Astrocyte of the spinal cord (primary cell): ENCODE results near the gene WDFY4.

Experiments used
- DNase-seq: peaks from one replicate; pipeline ENCODE4 v3.0.0; 2011; ENCODE audit warnings: low read depth, low spot score
- H3K4me3 ChIP-seq: 2 replicates; pipeline ENCODE4 v1.5.1; 2011; ENCODE audit warnings: low read depth, mild to moderate bottlenecking, low read length, moderate library complexity
- in situ Hi-C: cut with HindIII; loops from 2 replicates; pipeline ENCODE4 v1.10.0; 2017; ENCODE audit warnings: low sequenced_read_pairs
- TF ChIP-seq, protein P1 (sequence below): IDR thresholded peaks from 2 replicates; pipeline ENCODE4 v1.5.1; 2012; ENCODE audit warnings: low read depth, mild to moderate bottlenecking, low read length, inconsistent platforms

WDFY4 gene

DNA sequence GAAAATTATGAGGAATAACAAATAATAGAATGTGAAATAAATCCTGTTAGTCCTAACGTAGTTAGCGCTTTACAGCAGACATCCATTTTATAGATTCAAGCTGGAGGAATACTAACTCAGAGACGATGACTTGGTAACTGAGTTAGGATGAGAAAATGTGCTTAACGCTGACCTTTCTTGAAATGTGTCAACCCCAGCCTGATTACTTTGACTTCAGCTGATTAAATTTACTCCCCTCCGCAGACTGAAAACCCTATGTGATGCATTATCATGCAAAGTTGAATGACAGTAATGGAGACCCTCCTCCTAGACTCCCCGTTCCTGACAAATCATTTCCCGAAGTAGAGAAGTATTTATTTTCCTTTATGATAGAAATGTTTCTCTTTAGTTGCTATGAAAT, 54.5 kb downstream of the WDFY4 start:
- in situ Hi-C loops, result no loop called here
- no peak overlapping the region for H3K4me3 ChIP-seq
- DNase-seq, result no peak
- TF ChIP-seq, protein P1, sequence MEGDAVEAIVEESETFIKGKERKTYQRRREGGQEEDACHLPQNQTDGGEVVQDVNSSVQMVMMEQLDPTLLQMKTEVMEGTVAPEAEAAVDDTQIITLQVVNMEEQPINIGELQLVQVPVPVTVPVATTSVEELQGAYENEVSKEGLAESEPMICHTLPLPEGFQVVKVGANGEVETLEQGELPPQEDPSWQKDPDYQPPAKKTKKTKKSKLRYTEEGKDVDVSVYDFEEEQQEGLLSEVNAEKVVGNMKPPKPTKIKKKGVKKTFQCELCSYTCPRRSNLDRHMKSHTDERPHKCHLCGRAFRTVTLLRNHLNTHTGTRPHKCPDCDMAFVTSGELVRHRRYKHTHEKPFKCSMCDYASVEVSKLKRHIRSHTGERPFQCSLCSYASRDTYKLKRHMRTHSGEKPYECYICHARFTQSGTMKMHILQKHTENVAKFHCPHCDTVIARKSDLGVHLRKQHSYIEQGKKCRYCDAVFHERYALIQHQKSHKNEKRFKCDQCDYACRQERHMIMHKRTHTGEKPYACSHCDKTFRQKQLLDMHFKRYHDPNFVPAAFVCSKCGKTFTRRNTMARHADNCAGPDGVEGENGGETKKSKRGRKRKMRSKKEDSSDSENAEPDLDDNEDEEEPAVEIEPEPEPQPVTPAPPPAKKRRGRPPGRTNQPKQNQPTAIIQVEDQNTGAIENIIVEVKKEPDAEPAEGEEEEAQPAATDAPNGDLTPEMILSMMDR, result no peak

DNA sequence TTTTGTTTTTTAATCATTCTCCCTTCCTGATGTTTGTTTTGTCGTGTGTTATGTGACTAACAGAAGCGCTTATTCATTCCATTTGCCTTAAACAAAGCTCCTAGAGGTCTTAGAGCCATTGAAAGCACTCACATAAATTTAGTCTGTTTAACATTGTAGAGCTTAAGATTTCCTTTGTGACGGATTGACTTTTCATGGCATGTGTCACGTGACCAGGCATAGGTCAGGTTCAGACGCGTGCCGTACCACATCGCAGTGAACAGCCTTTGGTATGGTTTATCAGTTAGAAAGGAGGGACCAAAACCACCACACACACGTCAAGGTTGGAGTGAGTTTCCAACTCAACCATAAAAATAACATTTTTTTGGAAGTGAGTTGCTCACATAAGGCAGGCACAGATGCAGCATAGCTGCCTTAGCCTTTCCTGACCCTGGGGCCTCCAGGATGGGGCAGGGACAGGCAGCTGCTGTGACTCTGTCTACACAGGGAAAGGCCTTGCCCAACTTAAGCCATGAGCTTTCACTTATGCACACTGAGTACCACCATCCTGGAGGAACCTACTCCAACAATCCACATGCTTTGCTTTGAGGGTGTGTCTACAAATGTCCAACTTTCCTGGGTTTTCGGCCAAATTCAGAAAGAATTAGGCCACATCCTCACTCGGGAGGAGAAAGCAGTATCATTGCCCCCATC, 55.5 kb downstream of the WDFY4 start:
- H3K4me3 ChIP-seq, result no peak overlapping the region
- no peak for DNase-seq
- TF ChIP-seq, protein P1, result no peak
- in situ Hi-C loops, result no loop called here

DNA sequence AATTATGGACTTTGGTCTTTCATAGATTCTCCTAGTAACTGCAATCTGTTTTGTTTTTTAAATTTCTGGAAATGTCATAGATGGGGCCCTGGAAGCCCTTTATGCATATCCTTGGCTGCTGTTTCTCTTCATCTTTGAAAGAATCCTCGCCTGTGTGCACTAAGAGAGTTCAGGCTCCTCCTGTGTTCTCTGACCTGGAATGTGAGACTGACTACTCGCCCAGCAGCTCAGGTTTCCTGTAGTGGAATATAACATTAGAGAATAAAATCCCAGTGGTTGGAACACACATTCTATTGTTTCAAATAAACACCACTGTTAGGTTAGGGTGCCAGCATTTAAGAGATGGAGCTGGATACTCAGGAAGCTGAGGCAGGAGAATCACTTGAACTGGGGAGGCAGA, 56.3 kb downstream of the WDFY4 start:
- DNase-seq, result no peak
- H3K4me3 ChIP-seq, result no peak overlapping the region
- TF ChIP-seq, protein P1, result no peak
- in situ Hi-C loops, result no loop called here

DNA sequence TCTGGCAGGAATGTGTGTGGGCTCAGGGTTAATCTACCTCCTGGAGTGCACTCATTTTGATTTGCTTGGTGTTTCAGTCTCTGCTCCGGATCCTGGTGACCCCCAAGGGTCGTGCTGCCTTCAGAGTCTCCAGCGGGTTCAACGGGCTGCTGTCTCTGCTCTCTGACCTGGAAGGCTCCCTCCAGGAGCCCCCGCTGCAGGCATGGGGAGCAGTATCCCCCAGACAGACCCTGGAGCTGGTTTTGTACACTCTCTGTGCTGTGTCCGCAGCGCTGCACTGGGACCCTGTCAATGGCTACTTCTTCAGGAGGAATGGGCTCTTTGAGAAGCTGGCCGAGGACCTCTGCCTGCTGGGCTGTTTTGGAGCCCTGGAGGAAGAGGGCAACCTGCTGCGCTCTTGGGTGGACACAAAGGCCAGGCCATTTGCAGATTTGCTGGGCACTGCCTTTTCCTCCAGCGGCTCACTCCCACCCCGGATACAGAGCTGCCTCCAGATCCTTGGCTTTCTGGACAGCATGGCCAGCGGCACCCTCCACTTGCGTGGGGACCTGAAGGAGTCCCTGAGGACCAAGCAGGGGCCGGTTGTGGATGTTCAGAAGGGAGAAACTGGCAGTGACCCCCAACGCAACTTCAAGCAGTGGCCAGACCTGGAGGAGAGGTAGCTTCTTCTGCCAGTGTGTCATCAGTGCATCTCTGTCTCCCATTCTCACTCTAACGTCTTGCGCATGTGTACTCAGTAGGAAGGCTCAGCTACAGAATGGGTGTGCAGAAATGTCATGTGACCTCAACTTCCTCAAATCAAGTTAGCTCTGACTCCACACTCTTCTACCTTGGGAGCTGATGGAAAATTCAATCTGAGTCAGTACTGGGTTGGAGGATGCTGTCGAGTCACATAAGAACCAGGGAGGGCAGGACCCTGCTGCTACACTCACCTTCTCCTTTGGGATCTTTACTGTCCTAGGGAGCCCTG, 58.5 kb downstream of the WDFY4 start:
- in situ Hi-C loops, result no loop called here
- H3K4me3 ChIP-seq, result no peak overlapping the region
- DNase-seq, result no peak
- TF ChIP-seq, protein P1, result no peak

DNA sequence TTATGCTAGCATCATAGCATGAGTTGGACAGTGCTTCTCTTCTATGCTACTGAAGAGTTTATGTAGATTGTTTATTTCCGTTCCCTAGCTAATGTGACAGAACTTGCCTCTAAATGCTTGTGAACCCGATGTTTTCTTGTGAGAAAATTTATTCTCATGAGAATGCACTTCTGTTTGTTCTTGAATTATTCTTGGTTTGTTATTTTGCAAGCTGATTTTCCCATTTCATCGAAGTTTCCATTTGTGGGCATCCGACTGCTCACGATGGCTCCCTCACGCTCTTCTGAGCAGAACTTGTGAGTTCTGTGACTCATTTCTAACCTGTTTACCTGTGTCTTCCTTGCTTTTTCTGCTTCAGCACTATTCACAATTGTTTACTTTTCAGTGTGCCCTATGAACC, 59.9 kb downstream of the WDFY4 start:
- in situ Hi-C loops, result no loop called here
- H3K4me3 ChIP-seq, result no peak overlapping the region
- TF ChIP-seq, protein P1, result no peak
- DNase-seq, result no peak

DNA sequence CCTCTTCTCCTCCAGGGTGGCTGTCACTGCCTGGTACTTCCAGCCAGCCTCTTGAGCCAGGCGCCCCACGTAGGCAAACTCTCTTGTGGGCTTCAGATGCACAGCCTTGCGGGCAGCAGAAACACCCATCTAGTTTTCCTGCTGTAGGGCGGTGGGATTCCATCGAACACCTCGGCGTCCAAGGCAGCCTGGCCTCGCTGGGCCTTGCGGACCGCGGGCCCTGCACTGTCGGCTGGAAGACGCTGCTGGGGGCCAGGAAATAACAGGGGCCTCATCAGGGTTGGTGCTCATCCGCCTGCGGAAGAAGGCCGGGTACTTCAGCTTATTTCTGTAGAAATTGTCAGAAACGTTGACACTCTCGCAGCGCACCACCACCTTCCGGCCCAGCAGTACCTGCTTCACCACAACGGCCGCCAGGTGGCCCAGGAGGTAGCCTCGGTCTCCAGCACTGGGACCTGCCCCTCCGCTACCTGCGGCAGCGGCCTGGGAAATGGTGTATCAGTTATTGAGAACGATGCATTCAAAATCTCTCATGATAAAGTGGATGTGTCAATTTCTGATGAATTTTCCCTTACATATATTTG, 61.1 kb downstream of the WDFY4 start:
- in situ Hi-C loops, result no loop called here
- H3K4me3 ChIP-seq, result no peak overlapping the region
- TF ChIP-seq, protein P1, result no peak
- no peak for DNase-seq
